Gastrocnemius medialis (tissue), 4 donors: ENCODE data around the gene AKAP13. TPM values are rescaled to one million over a fixed set of nuclear protein-coding genes. Genes with fewer than 3 reads are reported as not detected.

Experiments used
- ATAC-seq, 2 donors: fragments of 150-250 bp; one replicate each; pipeline ENCODE4 v1.9.1; 2016
- DNase-seq, 2 donors: peaks; one replicate each; pipeline ENCODE4 v3.0.0-alpha.2; 2019
- H3K27ac ChIP-seq, 4 donors: fragments of 200-600 bp; sonication (generic); 1 replicate in 1 of 4; 2 replicates in 3 of 4; pipeline ENCODE4 v1.5.1; 2016 to 2018; ENCODE audit warnings: mild to moderate bottlenecking in 2 of 4, moderate library complexity in 1 of 4
- H3K27me3 ChIP-seq, 3 donors: fragments of 200-600 bp; sonication (generic) in 2 of 3; 1 replicate in 1 of 3; 2 replicates in 2 of 3; pipeline versions ENCODE4 v1.5.1 to v1.6.0; 2016 to 2019; ENCODE audit warnings: mild to moderate bottlenecking in 1 of 3, moderate library complexity in 1 of 3
- H3K36me3 ChIP-seq, 2 donors: fragments of 200-600 bp; sonication (generic) in 1 of 2; one replicate each; pipeline ENCODE4 v1.5.1; 2017 to 2018
- H3K4me1 ChIP-seq, 2 donors: fragments of 200-600 bp; sonication (generic) in 1 of 2; one replicate each; pipeline ENCODE4 v1.5.1; 2016 to 2017; ENCODE audit warnings: mild to moderate bottlenecking in 2 of 2
- H3K4me3 ChIP-seq, 4 donors: fragments of 200-600 bp; sonication (generic) in 3 of 4; 1 replicate in 1 of 4; 2 replicates in 3 of 4; pipeline ENCODE4 v1.5.1; 2016 to 2019; ENCODE audit warnings: mild to moderate bottlenecking in 2 of 4
- H3K9me3 ChIP-seq, 3 donors: fragments of 200-600 bp; sonication (generic) in 2 of 3; 1 replicate in 1 of 3; 2 replicates in 2 of 3; pipeline ENCODE4 v1.5.1; 2016 to 2019
- POLR2A ChIP-seq, 2 donors: fragments of 450-650 bp; IDR thresholded peaks; one replicate each; pipeline ENCODE4 v1.6.1; 2017; ENCODE audit warnings: antibody characterized with exemption in 2 of 2, mild to moderate bottlenecking in 2 of 2, moderate library complexity in 2 of 2
- in situ Hi-C, 4 donors: fragments of 200-750 bp; cut with MboI; loops; one replicate each; pipeline versions ENCODE4 v1.15.0 to v1.8.0; 2017; ENCODE audit warnings: low sequenced_read_pairs in 4 of 4
- intact Hi-C: fragments of 100-400 bp; cut with DNase I; formaldehyde crosslinking; loops from one replicate; pipeline ENCODE4 v1.15.1; 2023; ENCODE audit warnings: low total_unique reads
- total RNA-seq, 4 donors: library from RNA; depleted of rRNA; stranded (reverse); fragments of >200 nt; gene quantifications; one replicate each; pipeline versions ENCODE4 v1.1.0 to v1.2.3, GENCODE V29; 2016
- TF ChIP-seq, protein P1 (sequence below), 5 experiments: fragments of 450-650 bp in 3 of 5; fragments of 200-600 bp in 2 of 5; sonication (generic) in 2 of 5; IDR thresholded peaks in 4 of 5; conservative IDR thresholded peaks in 1 of 5; 1 replicate in 4 of 5; 2 replicates in 1 of 5; pipeline ENCODE4 v1.5.1; 2016 to 2019; ENCODE audit warnings: antibody characterized with exemption in 5 of 5, mild to moderate bottlenecking in 3 of 5, moderate library complexity in 3 of 5

The AKAP13 gene
- total RNA-seq, 4 donors from 2014 or later = 127 to 481 (median 172) TPM

GRCh38 chr15:85403745-85404144 is 23.3 kb downstream of the AKAP13 start:
- Histone ChIP-seq H3K9me3 (no peaks in the 10 kb centered on the region), H3K27me3 (no peaks in the 10 kb centered on the region), H3K4me3 (no peak overlapping the region), H3K4me1 (peaks cover 47 to 54% of the 10 kb centered on the region in 2 donors), H3K27ac (no peak overlapping the region), H3K36me3 (no peaks in the 10 kb centered on the region)
- no peak for TF ChIP-seq POLR2A (IDR thresholded peaks at IDR 0.05)
- TF ChIP-seq, protein P1, sequence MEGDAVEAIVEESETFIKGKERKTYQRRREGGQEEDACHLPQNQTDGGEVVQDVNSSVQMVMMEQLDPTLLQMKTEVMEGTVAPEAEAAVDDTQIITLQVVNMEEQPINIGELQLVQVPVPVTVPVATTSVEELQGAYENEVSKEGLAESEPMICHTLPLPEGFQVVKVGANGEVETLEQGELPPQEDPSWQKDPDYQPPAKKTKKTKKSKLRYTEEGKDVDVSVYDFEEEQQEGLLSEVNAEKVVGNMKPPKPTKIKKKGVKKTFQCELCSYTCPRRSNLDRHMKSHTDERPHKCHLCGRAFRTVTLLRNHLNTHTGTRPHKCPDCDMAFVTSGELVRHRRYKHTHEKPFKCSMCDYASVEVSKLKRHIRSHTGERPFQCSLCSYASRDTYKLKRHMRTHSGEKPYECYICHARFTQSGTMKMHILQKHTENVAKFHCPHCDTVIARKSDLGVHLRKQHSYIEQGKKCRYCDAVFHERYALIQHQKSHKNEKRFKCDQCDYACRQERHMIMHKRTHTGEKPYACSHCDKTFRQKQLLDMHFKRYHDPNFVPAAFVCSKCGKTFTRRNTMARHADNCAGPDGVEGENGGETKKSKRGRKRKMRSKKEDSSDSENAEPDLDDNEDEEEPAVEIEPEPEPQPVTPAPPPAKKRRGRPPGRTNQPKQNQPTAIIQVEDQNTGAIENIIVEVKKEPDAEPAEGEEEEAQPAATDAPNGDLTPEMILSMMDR (IDR thresholded peaks at IDR 0.05 in 4 of 5, conservative IDR thresholded peaks at IDR 0.05 in 1 of 5) = no peak
- ATAC-seq (peak; percentile 84 to 87), DNase-seq (peak; percentile 32 to 49)
- intact Hi-C loops (no loop called here), in situ Hi-C loops (no loop called here)

- no peaks in the 10 kb centered on the region for H3K27me3 ChIP-seq
- no peak for ATAC-seq
- intact Hi-C loops (no loop called here), in situ Hi-C loops (no loop called here)
- H3K4me3 ChIP-seq = no peak overlapping the region
- peak overlapping the region in 1 of 4 donors; percentile 5 for H3K27ac ChIP-seq
- H3K4me1 ChIP-seq = peaks cover 52 to 54% of the 10 kb centered on the region in 2 donors
- no peaks in the 10 kb centered on the region for H3K36me3 ChIP-seq
- no peak for TF ChIP-seq POLR2A (IDR thresholded peaks at IDR 0.05)
- TF ChIP-seq, protein P1 (IDR thresholded peaks at IDR 0.05 in 4 of 5, conservative IDR thresholded peaks at IDR 0.05 in 1 of 5) = no peak
- no peaks in the 10 kb centered on the region for H3K9me3 ChIP-seq
- DNase-seq = no peak
Measured at GRCh38 chr15:85404176-85404917, 23.9 kb downstream of the AKAP13 start.

DNA sequence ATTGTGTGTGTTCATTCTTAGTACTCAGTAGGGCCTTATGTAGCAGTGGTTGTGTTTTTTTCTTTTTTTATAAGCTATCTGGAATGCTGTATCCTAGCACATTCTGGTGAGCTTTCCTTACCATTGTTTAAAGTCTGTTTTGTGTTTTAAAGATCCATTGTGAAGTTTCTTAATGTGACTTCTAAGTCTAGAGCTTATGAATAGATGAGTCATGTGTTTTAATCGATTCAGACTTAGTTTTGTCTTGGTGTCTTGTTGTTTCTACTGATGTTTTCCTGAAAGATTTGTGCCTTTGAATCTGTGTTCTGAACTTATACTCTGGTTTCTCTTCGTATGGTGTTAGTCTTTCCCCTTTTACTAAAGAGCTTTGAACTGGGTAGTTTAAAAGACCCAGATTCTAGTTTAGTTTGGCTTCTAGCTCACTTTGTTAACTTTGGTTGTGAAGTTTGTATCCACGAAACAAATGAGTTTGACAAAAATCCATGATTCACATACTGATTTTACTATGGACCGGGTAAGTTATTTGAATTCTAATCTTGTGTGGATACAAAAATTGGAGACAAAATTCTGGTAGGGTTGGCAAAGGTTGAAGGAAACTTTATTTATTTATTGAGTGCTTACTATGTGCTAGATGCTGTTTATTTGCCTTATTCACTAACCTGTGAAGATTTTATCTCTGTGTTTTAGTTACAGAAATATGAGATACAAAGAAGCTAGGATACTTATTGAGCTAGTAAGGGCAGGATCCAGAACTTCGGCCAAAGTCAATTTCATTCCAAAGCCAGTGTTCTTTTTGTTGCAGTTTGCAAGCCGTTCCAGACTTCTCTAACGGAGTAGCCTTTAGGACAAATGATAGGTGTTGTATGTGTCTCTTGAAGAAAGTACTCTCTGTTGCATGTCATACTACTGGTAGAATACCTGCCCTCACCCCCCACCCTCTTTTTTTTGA is 24.8 kb downstream of the AKAP13 start:
- ATAC-seq = no peak
- no peak for DNase-seq
- in situ Hi-C loops = no loop called here
- H3K27ac ChIP-seq = peak overlapping the region in 1 of 4 donors; percentile 5
- no peak overlapping the region for H3K4me3 ChIP-seq
- H3K27me3 ChIP-seq = no peaks in the 10 kb centered on the region
- intact Hi-C loops = no loop called here
- H3K9me3 ChIP-seq = no peaks in the 10 kb centered on the region
- peaks cover 51 to 52% of the 10 kb centered on the region in 2 donors for H3K4me1 ChIP-seq
- no peaks in the 10 kb centered on the region for H3K36me3 ChIP-seq
- TF ChIP-seq, protein P1 (IDR thresholded peaks at IDR 0.05 in 4 of 5, conservative IDR thresholded peaks at IDR 0.05 in 1 of 5) = no peak
- no peak for TF ChIP-seq POLR2A (IDR thresholded peaks at IDR 0.05)

GRCh38 chr15:85406916-85407315 is 26.5 kb downstream of the AKAP13 start:
- Histone ChIP-seq H3K4me1 (peaks cover 40 to 41% of the 10 kb centered on the region in 2 donors), H3K4me3 (no peak overlapping the region), H3K36me3 (no peaks in the 10 kb centered on the region), H3K27ac (no peak overlapping the region), H3K9me3 (no peaks in the 10 kb centered on the region), H3K27me3 (no peaks in the 10 kb centered on the region)
- in situ Hi-C loops = no loop called here
- no peak for ATAC-seq
- TF ChIP-seq, protein P1 (IDR thresholded peaks at IDR 0.05 in 4 of 5, conservative IDR thresholded peaks at IDR 0.05 in 1 of 5) = no peak
- TF ChIP-seq POLR2A (IDR thresholded peaks at IDR 0.05) = no peak
- intact Hi-C loops = no loop called here
- no peak for DNase-seq
